ENCODE measurements around the gene PFKFB2. TPM values are rescaled to one million over a fixed set of nuclear protein-coding genes. Genes with fewer than 3 reads are reported as not detected.

PFKFB2 gene
- polyA plus RNA-seq, 2 of the 4 experiments (the other 2 are of a cell fraction), result 7.4 to 8.4 TPM

GRCh38 chr1:207010726-207011125, 42.3 kb upstream of the PFKFB2 start:
- 98% methylated on average over 2 of the region's 2 CpGs for WGBS (ENCODE audit: missing lambda C conversion rate)
- ChIA-PET CTCF (interaction anchor here (1.5 to 3.2 kb wide), 4 partner anchors 8 to 39 kb away, joined by 4 to 12 read pairs (median 8); no protein-coding TSS in a partner anchor), POLR2A (no interaction called here)
- DNase-seq (ENCODE audit: low read depth in 1 of 2, low spot score in 1 of 2), result no peak
- ATAC-seq, result no peak
- Histone ChIP-seq H3K27ac (peak overlapping the region; percentile 21 to 89; a peak in 4 of 6 replicates), H3K4me3 (no peak overlapping the region), H3K4me2 (no peak overlapping the region), H3K9me3 (peaks cover 18% of the 10 kb centered on the region), H3K4me1 (peaks cover 28% of the 10 kb centered on the region)
- no peak for FAIRE-seq
- TF ChIP-seq EHF (CRISPR knock-in tag; IDR thresholded peaks at IDR 0.05) (no peak), USF2 (IDR thresholded peaks at IDR 0.05) (no peak), FOXS1 (CRISPR knock-in tag; IDR thresholded peaks at IDR 0.05) (no peak), SMC3 (IDR thresholded peaks at IDR 0.05) (no peak), MAX (IDR thresholded peaks at IDR 0.05) (no peak), POLR2AphosphoS2 (conservative IDR thresholded peaks at IDR 0.05; ENCODE audit: low read length) (no peak), HES2 (IDR thresholded peaks at IDR 0.05) (no peak), ZC3H11A (IDR thresholded peaks at IDR 0.05) (no peak), HMGXB4 (CRISPR knock-in tag; IDR thresholded peaks at IDR 0.05; ENCODE audit: borderline replicate concordance) (no peak), CTCF (IDR thresholded peaks at IDR 0.05) (no peak), HDAC2 (IDR thresholded peaks at IDR 0.05) (no peak)

- DNase-seq (ENCODE audit: low read depth in 1 of 2, low spot score in 1 of 2), result no peak
- Histone ChIP-seq H3K9me3 (peaks cover 10% of the 10 kb centered on the region), H3K27ac (peak overlapping the region in 1 of 2 experiments; percentile 25; a peak in 2 of 6 replicates), H3K4me2 (no peak overlapping the region), H3K4me3 (no peak overlapping the region), H3K4me1 (peaks cover 5% of the 10 kb centered on the region; the same call in 2 of the 3 replicates)
- ChIA-PET CTCF (interaction anchor here (1.0 to 2.0 kb wide), 7 partner anchors 8 to 486 kb away, joined by 3 to 6 read pairs (median 4); no protein-coding TSS in a partner anchor), POLR2A (no interaction called here)
- ATAC-seq, result no peak
- no peak for FAIRE-seq
- 92% methylated on average over 6 of the region's 6 CpGs for WGBS (ENCODE audit: missing lambda C conversion rate)
- TF ChIP-seq EP300 (IDR thresholded peaks at IDR 0.05) (no peak), MYC (IDR thresholded peaks at IDR 0.05; ENCODE audit: borderline replicate concordance, low read length) (no peak), RARB (CRISPR knock-in tag; IDR thresholded peaks at IDR 0.05) (no peak), GATA3 (IDR thresholded peaks at IDR 0.05; ENCODE audit: borderline replicate concordance) (no peak), FOSB (CRISPR knock-in tag; IDR thresholded peaks at IDR 0.05) (no peak), ATOH8 (CRISPR knock-in tag; IDR thresholded peaks at IDR 0.05; ENCODE audit: low read depth) (no peak), MAX (IDR thresholded peaks at IDR 0.05) (no peak), RNF2 (IDR thresholded peaks at IDR 0.05; ENCODE audit: borderline replicate concordance, low read depth) (no peak), POLR2AphosphoS2 (conservative IDR thresholded peaks at IDR 0.05; ENCODE audit: low read length) (no peak), REST (IDR thresholded peaks at IDR 0.05) (no peak), HOXB13 (CRISPR knock-in tag; IDR thresholded peaks at IDR 0.05; ENCODE audit: low read depth) (no peak), CBX2 (IDR thresholded peaks at IDR 0.05; ENCODE audit: borderline replicate concordance, low read depth) (no peak), CHD4 (IDR thresholded peaks at IDR 0.05; ENCODE audit: borderline replicate concordance) (no peak), FOSL2 (IDR thresholded peaks at IDR 0.05) (no peak), FOSL2 (CRISPR knock-in tag; IDR thresholded peaks at IDR 0.05) (no peak), HES2 (IDR thresholded peaks at IDR 0.05) (no peak), NR3C1 (IDR thresholded peaks at IDR 0.05) (no peak)
Measured at GRCh38 chr1:207013321-207014085, 39.6 kb upstream of the PFKFB2 start.

All from A549 (cell line).